ENCODE measurements around the gene TLCD1. TPM values are rescaled to one million over a fixed set of nuclear protein-coding genes. Genes with fewer than 3 reads are reported as not detected.

The TLCD1 gene
- polyA plus RNA-seq, 1 of the 3 experiments (the other 2 are of a cell fraction): 18.3 TPM

DNA sequence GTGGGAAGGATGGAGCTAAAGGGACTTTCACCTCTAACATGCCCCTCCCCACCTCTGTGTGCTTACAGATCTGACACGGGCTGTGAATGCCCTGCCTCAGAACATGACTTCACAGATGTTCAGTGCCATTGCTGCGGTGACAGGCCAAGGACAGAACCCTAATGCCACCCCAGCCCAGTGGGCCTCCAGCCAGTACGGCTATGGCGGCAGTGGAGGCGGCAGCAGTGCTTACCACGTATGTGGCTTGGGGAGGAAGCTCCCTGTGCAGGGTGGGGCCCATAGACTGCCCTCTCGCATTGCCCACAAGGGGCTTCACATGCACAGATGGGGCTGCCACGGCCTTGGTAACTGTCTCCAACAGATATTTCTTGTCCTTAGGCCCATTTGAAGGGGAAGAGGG, 25.8 kb downstream of the TLCD1 start:
- Histone ChIP-seq H3K27me3 (ENCODE audit: insufficient read depth) (no peaks in the 10 kb centered on the region), H3K79me2 (ENCODE audit: insufficient read depth) (no peaks in the 10 kb centered on the region), H3K9me2 (no peaks in the 10 kb centered on the region), H3K4me2 (no peak overlapping the region), H3F3A (replicated peaks; ENCODE audit: insufficient read depth) (no peaks in the 10 kb centered on the region), H3K27ac (ENCODE audit: low read depth in 2 of 2, low read length in 1 of 2) (no peak overlapping the region), H4K20me1 (ENCODE audit: insufficient read depth) (no peaks in the 10 kb centered on the region), H2AFZ (ENCODE audit: low read depth) (no peak overlapping the region), H3K9ac (no peak overlapping the region), H3K9me3 (no peaks in the 10 kb centered on the region), H3K4me1 (ENCODE audit: control insufficient read depth in 1 of 2, insufficient read depth in 2 of 2, low read depth in 1 of 2, low read length in 1 of 2) (no peaks in the 10 kb centered on the region), H3K36me3 (replicated peaks in 1 of 2; ENCODE audit: control insufficient read depth in 1 of 2, insufficient read depth in 2 of 2, low read length in 1 of 2) (peaks cover 42 to 80% of the 10 kb centered on the region in 2 experiments), H3K4me3 (ENCODE audit: low read depth in 2 of 2, low read length in 1 of 2) (no peak overlapping the region)
- CTCF ChIA-PET: interaction anchor here (1.3 kb wide), 1 partner anchor 17 kb away, joined by 4 read pairs; no protein-coding TSS in a partner anchor
- DNase-seq: no peak
- TF ChIP-seq SIN3A (IDR thresholded peaks at IDR 0.05; ENCODE audit: borderline replicate concordance, low read depth, low read length) (no peak), NRF1 (IDR thresholded peaks at IDR 0.05; ENCODE audit: low read depth, low read length) (no peak), NFIC (IDR thresholded peaks at IDR 0.05; ENCODE audit: borderline replicate concordance) (no peak), MXI1 (IDR thresholded peaks at IDR 0.05; ENCODE audit: low read depth, low read length) (no peak), POLR2AphosphoS5 (IDR thresholded peaks at IDR 0.05; ENCODE audit: low read depth, low read length) (no peak), RXRA (IDR thresholded peaks at IDR 0.05; ENCODE audit: borderline replicate concordance, low read depth) (no peak), TCF12 (IDR thresholded peaks at IDR 0.05) (no peak), RAD21 (IDR thresholded peaks at IDR 0.05; ENCODE audit: low read length) (no peak)
- POLR2A ChIA-PET: no interaction called here
- WGBS (ENCODE audit: low lambda C conversion rate): 100% methylated on average over 7 of the region's 8 CpGs

GRCh38 chr17:28698253-28698941, 27.6 kb downstream of the TLCD1 start:
- CTCF ChIA-PET: no interaction called here
- Histone ChIP-seq H3K36me3 (replicated peaks in 1 of 2; ENCODE audit: control insufficient read depth in 1 of 2, insufficient read depth in 2 of 2, low read length in 1 of 2) (peaks cover 60 to 88% of the 10 kb centered on the region in 2 experiments), H3K27ac (ENCODE audit: low read depth in 2 of 2, low read length in 1 of 2) (no peak overlapping the region), H3K4me2 (no peak overlapping the region), H3K9me3 (no peaks in the 10 kb centered on the region), H3K4me3 (ENCODE audit: low read depth in 2 of 2, low read length in 1 of 2) (no peak overlapping the region), H3K9me2 (no peaks in the 10 kb centered on the region), H3F3A (replicated peaks; ENCODE audit: insufficient read depth) (no peaks in the 10 kb centered on the region), H3K79me2 (ENCODE audit: insufficient read depth) (no peaks in the 10 kb centered on the region), H4K20me1 (ENCODE audit: insufficient read depth) (no peaks in the 10 kb centered on the region), H2AFZ (ENCODE audit: low read depth) (no peak overlapping the region), H3K4me1 (ENCODE audit: control insufficient read depth in 1 of 2, insufficient read depth in 2 of 2, low read depth in 1 of 2, low read length in 1 of 2) (no peaks in the 10 kb centered on the region), H3K9ac (no peak overlapping the region), H3K27me3 (ENCODE audit: insufficient read depth) (no peaks in the 10 kb centered on the region)
- POLR2A ChIA-PET: no interaction called here
- 80% methylated on average over 6 of the region's 6 CpGs for WGBS (ENCODE audit: low lambda C conversion rate)
- TF ChIP-seq TEAD4 (IDR thresholded peaks at IDR 0.05; ENCODE audit: borderline replicate concordance, insufficient read depth) (no peak), YY1 (IDR thresholded peaks at IDR 0.05; ENCODE audit: low read depth) (no peak), GABPA (IDR thresholded peaks at IDR 0.05; ENCODE audit: low read depth) (no peak), ELF1 (IDR thresholded peaks at IDR 0.05) (no peak), NRF1 (IDR thresholded peaks at IDR 0.05; ENCODE audit: low read depth, low read length) (no peak), NFIC (IDR thresholded peaks at IDR 0.05; ENCODE audit: borderline replicate concordance) (no peak), RCOR1 (IDR thresholded peaks at IDR 0.05; ENCODE audit: low read length) (no peak), SMC3 (IDR thresholded peaks at IDR 0.05; ENCODE audit: low read depth, low read length) (no peak), IRF3 (IDR thresholded peaks at IDR 0.05; ENCODE audit: low read depth, low read length) (no peak)
- TF ChIP-seq, protein P1, sequence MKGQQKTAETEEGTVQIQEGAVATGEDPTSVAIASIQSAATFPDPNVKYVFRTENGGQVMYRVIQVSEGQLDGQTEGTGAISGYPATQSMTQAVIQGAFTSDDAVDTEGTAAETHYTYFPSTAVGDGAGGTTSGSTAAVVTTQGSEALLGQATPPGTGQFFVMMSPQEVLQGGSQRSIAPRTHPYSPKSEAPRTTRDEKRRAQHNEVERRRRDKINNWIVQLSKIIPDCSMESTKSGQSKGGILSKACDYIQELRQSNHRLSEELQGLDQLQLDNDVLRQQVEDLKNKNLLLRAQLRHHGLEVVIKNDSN (IDR thresholded peaks at IDR 0.05; ENCODE audit: borderline replicate concordance, low read depth): no peak
- DNase-seq: no peak

Data from SK-N-SH (cell line).